Activated CD8-positive, alpha-beta memory T cell treated with anti-CD3 and anti-CD28 coated beads for 1 hour (primary cell): Measurements from ENCODE around the gene PARP2.

Experiments used
- DNase-seq, 2 donors: peaks; one replicate each; pipeline ENCODE4 v3.0.0-alpha.2; 2020; ENCODE audit warnings: low read depth in 1 of 2; ENCODE audit errors: extremely low read depth in 1 of 2

PARP2 gene

DNA sequence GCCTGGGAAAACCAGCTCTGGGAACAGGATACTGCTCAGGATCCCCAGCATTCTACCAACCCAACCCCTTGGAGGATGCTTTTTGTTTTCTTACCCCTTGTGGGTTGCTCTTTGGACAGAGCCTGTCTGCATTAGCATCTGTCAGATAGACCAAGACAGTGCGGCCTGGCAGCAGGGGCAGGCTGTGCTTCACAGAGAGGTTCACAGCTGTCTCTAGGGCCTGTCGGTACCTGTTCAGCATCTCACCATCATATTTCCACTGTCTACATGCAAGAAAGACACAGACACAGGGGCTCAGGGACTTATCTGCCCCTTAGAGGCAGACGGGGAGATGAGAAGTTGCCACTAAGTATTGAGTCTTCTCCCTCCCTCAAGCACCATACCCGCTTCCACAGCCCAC is 48.1 kb downstream of the PARP2 start:
- no peak for DNase-seq

DNA sequence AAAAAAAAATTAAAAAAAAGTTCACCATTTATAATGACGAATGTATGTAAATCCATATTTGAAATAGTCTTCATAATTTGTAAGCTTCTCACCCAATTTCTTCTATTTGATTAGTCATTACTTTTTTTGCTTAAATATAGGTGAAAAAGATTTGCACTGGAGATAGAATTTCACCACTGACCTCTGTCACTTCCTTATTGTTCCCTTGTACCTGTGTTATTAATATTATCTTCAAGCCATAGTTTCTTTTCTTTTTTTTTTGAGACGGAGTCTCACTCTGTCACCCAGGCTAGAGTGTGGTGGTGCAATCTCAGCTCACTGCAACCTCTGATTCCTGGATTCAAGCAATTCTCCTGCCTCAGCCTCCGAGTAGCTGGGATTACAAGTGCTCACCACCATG is 54.1 kb downstream of the PARP2 start:
- DNase-seq = no peak

DNA sequence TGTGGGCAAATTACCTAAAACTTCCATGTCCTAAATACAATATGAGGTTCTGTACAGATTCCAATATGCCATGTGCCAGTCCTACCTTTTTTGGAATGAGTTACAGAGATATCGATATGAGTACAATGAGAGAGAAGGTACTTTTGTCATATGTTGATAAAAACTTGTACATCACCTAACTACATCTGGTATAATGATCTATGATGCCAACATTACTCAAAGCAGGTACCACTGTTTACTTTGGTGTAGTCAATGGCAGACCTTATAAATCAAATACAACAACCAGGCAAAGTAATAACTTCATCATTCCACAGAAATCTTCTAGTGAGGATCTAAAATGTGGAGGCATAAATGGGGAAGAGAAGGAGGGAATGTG is 57.1 kb downstream of the PARP2 start:
- DNase-seq = no peak

DNA sequence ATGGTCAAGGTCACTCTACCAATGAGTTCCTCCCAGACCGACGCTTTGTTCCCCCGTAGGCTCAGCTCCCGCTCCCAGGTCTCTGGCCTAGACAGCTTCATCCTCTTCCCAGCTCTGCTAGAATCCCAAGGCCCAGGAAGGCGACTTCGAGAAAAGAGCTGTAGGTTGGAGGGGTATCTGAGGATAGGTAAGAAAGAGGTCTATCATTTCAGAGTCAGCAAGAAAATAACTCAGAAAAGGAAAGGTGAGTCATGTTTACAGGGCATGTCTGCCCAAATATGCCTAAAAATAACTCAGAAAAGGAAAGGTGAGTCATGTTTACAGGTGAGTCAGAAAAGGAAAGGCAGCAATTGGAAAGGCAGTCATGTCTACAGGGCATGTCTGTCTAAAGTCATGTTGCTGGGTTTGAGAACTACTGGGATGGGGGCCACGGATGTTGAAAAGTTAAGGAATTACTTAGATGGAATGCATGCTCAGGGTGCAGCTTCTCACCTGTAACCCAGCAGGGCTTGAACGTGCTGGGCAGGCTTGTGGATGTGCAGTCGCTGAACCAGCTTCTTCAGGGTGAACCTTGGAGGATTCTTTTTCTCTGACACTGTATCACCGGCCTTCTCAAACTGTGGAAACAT is 57.6 kb downstream of the PARP2 start:
- DNase-seq = no peak

DNA sequence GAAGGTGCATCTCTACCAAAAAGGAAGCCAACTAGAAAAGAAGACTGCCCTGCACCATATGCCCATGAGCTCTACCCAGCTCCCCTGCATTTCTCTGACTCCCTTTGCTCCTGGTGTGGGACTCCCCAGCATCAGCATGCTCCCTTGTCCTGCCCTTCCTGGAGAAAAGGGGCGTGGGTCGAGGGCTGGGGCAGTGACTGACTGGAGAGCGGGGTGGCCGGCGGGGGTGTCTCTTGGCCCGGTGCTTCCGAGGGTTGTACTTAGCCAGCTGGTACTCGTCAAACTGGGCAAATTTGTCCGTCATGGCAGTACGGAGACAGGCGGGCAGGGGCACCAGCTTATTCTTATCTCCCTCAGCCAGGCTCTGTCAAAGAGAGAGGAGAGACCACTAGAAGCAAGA is 60.1 kb downstream of the PARP2 start:
- DNase-seq = no peak
